NCI-H526 treated with DMSO at 0.1 percent for 48 hours (cell line): ENCODE data around the gene SLC30A1.
A peak's percentile ranks its signal among the peaks of the same experiment; 100 is the strongest.
"Not testable (repeated sequence)": the region's sequence is repeated elsewhere in the genome, so short reads cannot be mapped to it uniquely, and the experiment has no call there.

ENCODE experiments used
- DNase-seq: peaks from one replicate; lab custom pipeline; 2025; lab: John Stamatoyannopoulos, UW

The SLC30A1 gene

GRCh38 chr1:211578640-211579439, at the start of gene SLC30A1:
Gene SLC30A1, minus strand, starts transcription at chr1:211579161. Its CDS starts 549 bp downstream, at chr1:211578612.
- peak; percentile 85 for DNase-seq

- DNase-seq = no peak
Observed at GRCh38 chr1:211628417-211628816, 49.5 kb upstream of the SLC30A1 start.

- DNase-seq = no peak
Observed at GRCh38 chr1:211627259-211627658, 48.3 kb upstream of the SLC30A1 start.

- not testable (repeated sequence) for DNase-seq
Observed at GRCh38 chr1:211625866-211626265, 46.9 kb upstream of the SLC30A1 start.

GRCh38 chr1:211625040-211625439, 46.1 kb upstream of the SLC30A1 start:
- peak; percentile 0 for DNase-seq

GRCh38 chr1:211623515-211623914, 44.6 kb upstream of the SLC30A1 start:
- no peak for DNase-seq

- no peak for DNase-seq
Observed at GRCh38 chr1:211621447-211622198, 42.7 kb upstream of the SLC30A1 start.

- DNase-seq = no peak
Observed at GRCh38 chr1:211620097-211620496, 41.1 kb upstream of the SLC30A1 start.

GRCh38 chr1:211619033-211619996, 40.4 kb upstream of the SLC30A1 start:
- no peak for DNase-seq

- DNase-seq = no peak
Observed at GRCh38 chr1:211616965-211617297, 38.0 kb upstream of the SLC30A1 start.

- DNase-seq = no peak
Observed at GRCh38 chr1:211616231-211616964, 37.4 kb upstream of the SLC30A1 start.

- no peak for DNase-seq
Observed at GRCh38 chr1:211614615-211615014, 35.7 kb upstream of the SLC30A1 start.

- no peak for DNase-seq
Observed at GRCh38 chr1:211613951-211614350, 35.0 kb upstream of the SLC30A1 start.

- DNase-seq = no peak
Observed at GRCh38 chr1:211613108-211613947, 34.4 kb upstream of the SLC30A1 start.

- DNase-seq = no peak
Observed at GRCh38 chr1:211612786-211613107, 33.8 kb upstream of the SLC30A1 start.

GRCh38 chr1:211611818-211612217, 32.9 kb upstream of the SLC30A1 start:
- DNase-seq = no peak

- no peak for DNase-seq
Observed at GRCh38 chr1:211610779-211611556, 32.0 kb upstream of the SLC30A1 start.

- DNase-seq = no peak
Observed at GRCh38 chr1:211609120-211610024, 30.4 kb upstream of the SLC30A1 start.
